ENCODE data around the gene OCA2. TPM values are rescaled to one million over a fixed set of nuclear protein-coding genes. Genes with fewer than 3 reads are reported as not detected.

OCA2 gene
- total RNA-seq, 1 experiment from 2014 or later, result 0.13 TPM

- TF ChIP-seq SIN3A (IDR thresholded peaks at IDR 0.05; ENCODE audit: borderline replicate concordance, insufficient read depth, low read depth, low read length), result no peak
- TF ChIP-seq CTCF (IDR thresholded peaks at IDR 0.05), result no peak
- no peak for TF ChIP-seq REST (IDR thresholded peaks at IDR 0.05; ENCODE audit: insufficient read depth in 1 of 2, low read depth in 2 of 2, low read length in 1 of 2)
- no peak for TF ChIP-seq POLR2AphosphoS5 (IDR thresholded peaks at IDR 0.05; ENCODE audit: low read depth, low read length)
- TF ChIP-seq TCF7L2 (IDR thresholded peaks at IDR 0.05; ENCODE audit: low read depth, low read length), result no peak
- ChIA-PET POLR2A (no interaction called here), CTCF (no interaction called here)
- no peaks in the 10 kb centered on the region for H3K36me3 ChIP-seq (ENCODE audit: control insufficient read depth, insufficient read depth, low read length)
- no peaks in the 10 kb centered on the region for H3K4me1 ChIP-seq (ENCODE audit: control insufficient read depth, insufficient read depth, low read length)
- H3K9me3 ChIP-seq (ENCODE audit: control insufficient read depth, insufficient read depth, low read depth, low read length), result no peaks in the 10 kb centered on the region
- DNase-seq (ENCODE audit: low read depth, low spot score) (no peak), ATAC-seq (no peak)
- H3K4me3 ChIP-seq (ENCODE audit: low read depth in 2 of 2, low read length in 2 of 2), result no peak overlapping the region
- BruUV-seq (replicated peaks), result no TSS peak
- in situ Hi-C loops (cut with HindIII; ENCODE audit: low pct_unique_long_range_greater_than_20kb, low sequenced_read_pairs) (no loop called here), intact Hi-C loops (cut with micrococcal nuclease; ENCODE audit: unreplicated experiment) (no loop called here)
- H3K27ac ChIP-seq (ENCODE audit: low read length), result no peak overlapping the region
- H3K27me3 ChIP-seq (ENCODE audit: control insufficient read depth, insufficient read depth, low read length), result no peaks in the 10 kb centered on the region
Measured at GRCh38 chr15:27869697-27870281, 229.3 kb downstream of the OCA2 start.

- no peak overlapping the region for H3K4me3 ChIP-seq (ENCODE audit: low read depth in 2 of 2, low read length in 2 of 2)
- H3K9me3 ChIP-seq (ENCODE audit: control insufficient read depth, insufficient read depth, low read depth, low read length), result no peaks in the 10 kb centered on the region
- intact Hi-C loops (cut with micrococcal nuclease; ENCODE audit: unreplicated experiment) (no loop called here), in situ Hi-C loops (cut with HindIII; ENCODE audit: low pct_unique_long_range_greater_than_20kb, low sequenced_read_pairs) (no loop called here)
- ATAC-seq (no peak), DNase-seq (ENCODE audit: low read depth, low spot score) (no peak)
- TF ChIP-seq SIN3A (IDR thresholded peaks at IDR 0.05; ENCODE audit: borderline replicate concordance, insufficient read depth, low read depth, low read length), result no peak
- TF ChIP-seq POLR2AphosphoS5 (IDR thresholded peaks at IDR 0.05; ENCODE audit: low read depth, low read length), result no peak
- TF ChIP-seq REST (IDR thresholded peaks at IDR 0.05; ENCODE audit: insufficient read depth in 1 of 2, low read depth in 2 of 2, low read length in 1 of 2), result no peak
- TF ChIP-seq CTCF (IDR thresholded peaks at IDR 0.05), result no peak
- TF ChIP-seq TCF7L2 (IDR thresholded peaks at IDR 0.05; ENCODE audit: low read depth, low read length), result no peak
- no TSS peak for BruUV-seq (replicated peaks)
- CTCF ChIA-PET, result no interaction called here
- H3K27me3 ChIP-seq (ENCODE audit: control insufficient read depth, insufficient read depth, low read length), result no peaks in the 10 kb centered on the region
- POLR2A ChIA-PET, result no interaction called here
- no peak overlapping the region for H3K27ac ChIP-seq (ENCODE audit: low read length)
- H3K4me1 ChIP-seq (ENCODE audit: control insufficient read depth, insufficient read depth, low read length), result no peaks in the 10 kb centered on the region
- no peaks in the 10 kb centered on the region for H3K36me3 ChIP-seq (ENCODE audit: control insufficient read depth, insufficient read depth, low read length)
Measured at GRCh38 chr15:27868828-27869404, 230.2 kb downstream of the OCA2 start.

Data from Panc1 (cell line).